Fibroblast of skin of right quadriceps (primary cell): ENCODE results near the gene KIAA0825.

Source experiments
- DNase-seq: peaks from one replicate; pipeline ENCODE4 v3.0.0-alpha.2; 2013

The KIAA0825 gene

GRCh38 chr5:94499806-94500205 is 118.6 kb downstream of the KIAA0825 start:
- no peak for DNase-seq

GRCh38 chr5:94498199-94498598 is 120.2 kb downstream of the KIAA0825 start:
- no peak for DNase-seq

GRCh38 chr5:94485067-94485466 is 133.3 kb downstream of the KIAA0825 start:
- DNase-seq = no peak

- no peak for DNase-seq
Measured at GRCh38 chr5:94481059-94481458, 137.3 kb downstream of the KIAA0825 start.

- no peak for DNase-seq
Measured at GRCh38 chr5:94480486-94480885, 137.9 kb downstream of the KIAA0825 start.

- no peak for DNase-seq
Measured at GRCh38 chr5:94473936-94474335, 144.5 kb downstream of the KIAA0825 start.

- DNase-seq = peak; percentile 74
Measured at GRCh38 chr5:94471521-94471920, 146.9 kb downstream of the KIAA0825 start.

GRCh38 chr5:94470802-94471201 is 147.6 kb downstream of the KIAA0825 start:
- no peak for DNase-seq

- peak; percentile 92 for DNase-seq
Measured at GRCh38 chr5:94469894-94470329, 148.5 kb downstream of the KIAA0825 start.

GRCh38 chr5:94467954-94468930 is 150.2 kb downstream of the KIAA0825 start:
- no peak for DNase-seq

- no peak for DNase-seq
Measured at GRCh38 chr5:94467346-94467953, 151.0 kb downstream of the KIAA0825 start.

- DNase-seq = peak; percentile 80
Measured at GRCh38 chr5:94463739-94464138, 154.7 kb downstream of the KIAA0825 start.

GRCh38 chr5:94461131-94461530 is 157.3 kb downstream of the KIAA0825 start:
- no peak for DNase-seq

GRCh38 chr5:94459915-94460314 is 158.5 kb downstream of the KIAA0825 start:
- DNase-seq = no peak

- no peak for DNase-seq
Measured at GRCh38 chr5:94457788-94458187, 160.6 kb downstream of the KIAA0825 start.

GRCh38 chr5:94445726-94446125 is 172.7 kb downstream of the KIAA0825 start:
- no peak for DNase-seq

- DNase-seq = peak; percentile 7
Measured at GRCh38 chr5:94442991-94443390, 175.4 kb downstream of the KIAA0825 start.

- no peak for DNase-seq
Measured at GRCh38 chr5:94442076-94442475, 176.3 kb downstream of the KIAA0825 start.

- no peak for DNase-seq
Measured at GRCh38 chr5:94440015-94440414, 178.4 kb downstream of the KIAA0825 start.

GRCh38 chr5:94433397-94434163 is 184.8 kb downstream of the KIAA0825 start:
- peak; percentile 71 for DNase-seq

GRCh38 chr5:94432499-94432898 is 185.9 kb downstream of the KIAA0825 start:
- peak; percentile 33 for DNase-seq

GRCh38 chr5:94431696-94432095 is 186.7 kb downstream of the KIAA0825 start:
- no peak for DNase-seq

- no peak for DNase-seq
Measured at GRCh38 chr5:94429566-94429965, 188.8 kb downstream of the KIAA0825 start.
